Limb (tissue), 2 donors: Measurements from ENCODE around the gene PRSS33.
A peak's percentile ranks its signal among the peaks of the same experiment; 100 is the strongest.

Source experiments
- DNase-seq, 2 donors: peaks; one replicate each; pipeline ENCODE4 v3.0.0-alpha.2; 2016; ENCODE audit errors: extremely low spot score in 2 of 2

PRSS33 gene

DNA sequence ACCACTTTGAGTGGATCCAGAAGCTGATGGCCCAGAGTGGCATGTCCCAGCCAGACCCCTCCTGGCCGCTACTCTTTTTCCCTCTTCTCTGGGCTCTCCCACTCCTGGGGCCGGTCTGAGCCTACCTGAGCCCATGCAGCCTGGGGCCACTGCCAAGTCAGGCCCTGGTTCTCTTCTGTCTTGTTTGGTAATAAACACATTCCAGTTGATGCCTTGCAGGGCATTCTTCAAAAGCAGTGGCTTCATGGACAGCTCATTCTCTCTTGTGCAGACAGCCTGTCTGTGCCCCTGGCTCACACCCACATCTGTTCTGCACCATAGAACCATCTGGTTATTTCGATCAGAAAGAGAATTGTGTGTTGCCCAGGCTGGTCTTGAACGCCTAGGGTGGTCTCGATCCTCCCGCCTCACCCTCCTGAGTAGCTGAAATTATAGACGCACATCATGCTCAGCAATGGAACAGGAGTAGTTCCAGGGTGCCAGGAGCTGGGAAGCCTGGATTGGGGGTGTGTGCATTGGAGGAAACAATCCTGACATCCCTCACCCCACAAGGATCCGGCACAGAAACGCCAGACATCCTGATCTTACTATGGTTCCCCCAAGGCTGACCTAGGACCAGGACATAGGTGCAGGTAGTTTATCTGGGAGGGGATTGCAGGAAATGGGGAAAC lies 34.3 kb upstream of the PRSS33 start:
- peak in 1 of 2 donors; percentile 7 for DNase-seq

DNA sequence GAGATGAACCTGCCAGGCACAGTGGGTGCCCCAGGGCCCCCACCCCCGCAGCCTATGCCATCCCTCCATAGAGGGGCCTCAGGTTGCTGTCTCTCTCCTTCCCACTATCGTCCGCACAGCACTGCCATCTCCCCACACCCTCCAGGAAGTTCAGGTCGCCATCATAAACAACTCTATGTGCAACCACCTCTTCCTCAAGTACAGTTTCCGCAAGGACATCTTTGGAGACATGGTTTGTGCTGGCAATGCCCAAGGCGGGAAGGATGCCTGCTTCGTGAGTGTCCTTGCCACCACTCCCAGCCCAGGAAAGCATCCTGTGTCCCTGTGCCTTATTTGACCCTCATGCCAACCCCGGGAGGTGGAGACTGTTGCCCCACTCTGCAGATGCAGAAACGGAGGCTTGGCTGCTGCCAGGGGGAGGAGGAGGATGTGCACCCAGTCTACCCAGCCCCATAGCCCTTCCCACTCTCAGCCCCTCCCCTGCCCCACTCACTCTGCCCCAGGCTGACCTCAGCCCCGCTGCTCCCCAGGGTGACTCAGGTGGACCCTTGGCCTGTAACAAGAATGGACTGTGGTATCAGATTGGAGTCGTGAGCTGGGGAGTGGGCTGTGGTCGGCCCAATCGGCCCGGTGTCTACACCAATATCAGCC lies 33.6 kb upstream of the PRSS33 start:
- DNase-seq = peak in 1 of 2 donors; percentile 12

DNA sequence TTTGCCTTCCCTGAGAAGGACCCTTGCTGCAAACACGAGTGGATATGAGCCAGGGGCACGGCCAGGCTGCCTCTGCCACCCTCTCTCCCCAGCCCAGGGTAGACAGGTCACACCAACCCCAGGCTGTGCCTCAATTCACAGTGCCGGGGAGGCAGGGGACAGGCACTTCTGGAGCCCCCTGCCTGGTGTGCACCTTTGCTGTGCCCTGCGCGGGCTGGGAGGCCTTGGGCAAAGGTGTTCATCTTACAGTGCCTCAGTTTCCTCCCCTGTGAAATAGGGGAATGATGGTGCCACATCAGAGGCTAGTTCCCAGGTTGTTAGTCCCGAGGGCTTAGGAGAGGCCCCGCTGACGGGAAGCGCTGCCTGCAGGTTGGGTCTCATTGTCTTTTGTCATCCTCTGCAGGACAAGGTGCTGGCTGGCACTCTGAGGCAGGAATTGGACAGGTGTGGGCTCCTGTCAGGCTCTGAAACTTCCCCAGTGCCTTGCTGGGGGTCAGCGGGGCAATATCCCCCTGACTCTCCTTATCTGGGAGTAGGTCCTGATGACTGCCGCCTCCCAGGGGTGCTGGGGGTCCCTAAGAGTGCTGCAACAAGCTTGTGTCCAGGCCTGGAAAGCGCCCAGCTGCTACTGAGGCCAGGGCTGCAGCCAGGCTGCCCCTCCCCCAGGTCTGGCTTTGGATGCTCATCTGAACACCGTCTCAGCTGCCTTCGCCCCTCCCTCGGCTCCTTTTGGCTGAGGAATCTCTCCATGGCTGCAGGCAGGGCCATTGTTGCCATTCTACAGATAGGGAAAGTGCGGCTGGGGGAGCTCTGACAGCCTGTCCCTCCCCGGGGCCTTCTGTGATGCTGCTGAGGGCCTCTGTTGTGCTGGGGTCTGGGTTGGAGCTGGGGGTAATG lies 32.8 kb upstream of the PRSS33 start:
- DNase-seq = peak in 1 of 2 donors; percentile 13

DNA sequence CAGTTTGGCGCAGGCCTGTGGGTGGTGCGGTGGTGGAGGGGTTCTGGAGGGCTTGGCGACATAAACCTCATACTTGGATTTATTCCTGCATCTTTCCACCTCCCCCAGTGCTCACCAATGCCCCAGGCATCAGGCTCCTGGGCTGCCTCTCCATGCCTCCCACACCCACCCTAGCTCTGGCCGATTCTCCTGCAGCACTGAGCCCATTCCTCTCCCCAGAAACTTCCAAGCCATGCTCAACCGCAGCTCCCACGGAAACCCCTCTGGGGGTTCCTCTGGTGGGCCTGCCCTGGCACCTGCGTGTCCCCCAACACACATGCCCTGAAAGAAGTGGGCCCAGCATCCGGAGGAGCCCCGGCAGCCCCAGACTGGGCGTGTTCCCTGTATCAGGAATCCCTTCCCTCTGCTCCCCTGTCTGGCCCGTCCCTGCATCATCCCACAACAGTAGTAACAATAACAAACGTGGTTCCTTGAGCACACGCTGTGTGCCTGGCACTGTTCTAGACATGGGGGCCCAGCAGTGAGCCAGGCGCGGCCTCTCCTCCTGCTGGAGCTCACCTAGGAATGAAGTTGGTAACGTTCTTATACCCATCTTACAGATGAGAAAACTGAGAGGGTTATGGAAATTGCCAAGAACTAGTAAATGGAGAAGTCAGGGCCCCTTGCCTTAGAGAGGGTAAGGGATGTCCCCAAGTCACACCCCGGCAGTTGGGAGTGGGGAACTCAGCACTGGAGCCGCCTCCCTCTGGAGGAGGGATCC lies 32.0 kb upstream of the PRSS33 start:
- DNase-seq = peak in 1 of 2 donors; percentile 10

DNA sequence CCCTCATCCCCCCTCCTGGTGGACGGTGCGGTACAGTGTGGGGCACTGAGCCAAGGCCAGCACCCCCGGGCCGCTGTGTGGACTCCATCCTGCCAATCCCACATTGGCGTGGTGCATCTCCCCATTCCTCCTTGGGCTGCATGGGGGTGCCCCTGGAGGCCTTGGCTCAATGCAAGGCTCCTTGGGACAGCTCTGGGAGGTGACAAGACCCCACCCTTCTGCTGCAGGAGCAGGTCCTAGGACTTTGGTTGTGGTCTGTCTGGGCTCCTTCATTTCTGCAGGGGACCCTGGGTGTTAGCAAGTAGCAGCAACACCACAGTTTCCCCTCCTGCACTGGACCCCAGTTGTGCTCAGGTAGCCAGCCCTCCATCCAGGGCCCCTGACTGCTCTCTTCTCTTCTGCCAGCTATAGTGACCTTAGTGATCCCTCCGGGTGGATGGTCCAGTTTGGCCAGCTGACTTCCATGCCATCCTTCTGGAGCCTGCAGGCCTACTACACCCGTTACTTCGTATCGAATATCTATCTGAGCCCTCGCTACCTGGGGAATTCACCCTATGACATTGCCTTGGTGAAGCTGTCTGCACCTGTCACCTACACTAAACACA lies 31.0 kb upstream of the PRSS33 start:
- DNase-seq = no peak

GRCh38 chr16:2817340-2818271 lies 30.2 kb upstream of the PRSS33 start:
- no peak for DNase-seq

- DNase-seq = no peak
Measured at GRCh38 chr16:2816751-2817339, 29.5 kb upstream of the PRSS33 start, which contains the start of gene PRSS21. Gene PRSS21 (plus strand): TSS chr16:2817237. CDS start chr16:2817269, 32 bp downstream.

DNA sequence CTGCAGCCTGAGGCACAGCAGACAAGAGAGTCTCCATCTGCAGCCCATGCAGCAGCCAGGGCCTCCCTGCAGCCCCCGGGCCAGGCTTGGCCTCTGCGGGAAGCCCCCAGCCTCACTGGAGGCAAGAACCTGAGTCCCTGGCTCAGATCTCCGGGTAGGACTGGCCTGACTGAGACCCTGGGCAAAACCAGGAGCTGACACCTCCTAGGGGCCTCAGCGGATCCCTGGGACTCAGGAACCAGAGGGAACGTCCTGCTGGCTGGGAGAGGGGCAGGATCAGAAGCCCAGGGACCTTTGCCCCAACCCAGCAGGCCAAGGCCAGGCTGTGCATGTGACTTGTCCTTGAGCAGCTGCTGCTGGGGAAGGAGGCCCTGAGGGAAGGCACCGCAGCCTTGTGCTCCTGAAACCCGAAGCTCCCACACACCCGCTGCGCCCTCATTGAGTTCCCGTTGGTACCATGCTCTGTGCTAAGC lies 28.0 kb upstream of the PRSS33 start:
- DNase-seq = no peak

- DNase-seq = no peak
Measured at GRCh38 chr16:2814551-2815298, 27.4 kb upstream of the PRSS33 start.

GRCh38 chr16:2813771-2814221 lies 26.4 kb upstream of the PRSS33 start:
- DNase-seq = no peak

- no peak for DNase-seq
Measured at GRCh38 chr16:2811703-2812471, 24.5 kb upstream of the PRSS33 start.

DNA sequence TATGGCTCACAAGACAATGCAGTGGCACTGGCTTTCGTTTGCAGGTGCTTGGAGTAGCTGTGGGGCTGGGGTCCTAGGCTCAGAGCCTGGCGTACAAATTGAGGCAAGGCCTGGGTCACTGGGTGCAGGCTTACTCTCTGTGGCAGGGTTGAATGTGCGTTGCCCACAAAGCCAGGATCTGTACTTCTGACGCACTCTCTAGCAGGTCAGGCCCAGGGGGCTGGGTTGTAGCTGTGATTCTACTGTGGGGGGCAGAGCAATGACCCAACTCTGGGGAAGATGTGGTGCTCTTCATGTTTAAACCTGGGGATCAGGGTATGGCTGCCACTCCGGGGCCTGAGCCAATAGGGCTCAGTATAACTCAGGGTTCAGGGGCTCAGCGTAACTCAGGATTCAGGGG lies 23.3 kb upstream of the PRSS33 start:
- no peak for DNase-seq

DNA sequence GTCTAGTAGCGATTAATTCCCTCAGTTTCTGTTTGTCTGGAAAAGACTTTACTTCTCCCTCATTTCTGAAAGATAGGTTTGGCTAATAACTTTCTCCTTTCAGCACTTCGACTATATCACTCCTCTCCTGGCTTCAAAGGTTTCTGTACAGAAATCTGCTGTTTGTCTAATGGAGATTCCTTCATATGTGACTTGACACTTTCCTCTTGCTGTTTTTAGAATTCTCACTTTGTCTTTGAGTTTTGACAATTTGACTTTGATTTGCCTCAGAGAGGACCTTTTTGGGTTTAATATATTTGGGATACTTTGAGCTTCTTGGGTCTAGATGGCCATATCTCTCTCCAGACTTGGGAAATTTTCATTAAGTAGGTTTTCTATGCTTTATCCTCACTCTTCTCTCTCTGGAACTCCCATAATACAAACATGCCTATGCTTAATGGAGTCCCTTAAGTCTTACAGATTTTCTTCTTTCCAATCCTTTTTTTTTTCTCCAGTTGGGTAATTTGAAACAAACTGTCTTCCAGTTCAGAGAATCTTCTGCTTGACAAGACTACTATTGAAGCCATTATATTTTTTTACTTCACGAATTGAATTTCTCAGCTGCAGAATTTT lies 21.9 kb upstream of the PRSS33 start:
- DNase-seq = no peak

DNA sequence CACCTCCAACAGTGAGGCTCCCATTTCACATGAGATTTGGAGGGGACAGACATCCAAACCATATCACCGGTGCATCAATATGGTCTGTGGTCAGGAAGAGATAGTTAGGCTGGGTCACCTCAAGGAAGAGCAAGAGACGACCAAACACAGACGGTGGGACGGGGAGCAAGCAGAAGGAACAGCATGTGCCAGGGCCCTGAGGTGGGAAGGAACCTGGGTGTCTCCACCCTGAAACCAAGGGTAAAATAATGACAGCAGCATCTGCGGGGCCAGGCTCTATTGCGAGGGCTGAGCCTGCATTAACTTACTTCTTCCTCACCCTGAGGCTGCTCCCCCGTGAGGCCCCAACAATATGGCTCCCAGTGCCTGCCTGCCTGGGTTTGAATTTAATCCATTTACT lies 20.8 kb upstream of the PRSS33 start:
- DNase-seq = no peak

DNA sequence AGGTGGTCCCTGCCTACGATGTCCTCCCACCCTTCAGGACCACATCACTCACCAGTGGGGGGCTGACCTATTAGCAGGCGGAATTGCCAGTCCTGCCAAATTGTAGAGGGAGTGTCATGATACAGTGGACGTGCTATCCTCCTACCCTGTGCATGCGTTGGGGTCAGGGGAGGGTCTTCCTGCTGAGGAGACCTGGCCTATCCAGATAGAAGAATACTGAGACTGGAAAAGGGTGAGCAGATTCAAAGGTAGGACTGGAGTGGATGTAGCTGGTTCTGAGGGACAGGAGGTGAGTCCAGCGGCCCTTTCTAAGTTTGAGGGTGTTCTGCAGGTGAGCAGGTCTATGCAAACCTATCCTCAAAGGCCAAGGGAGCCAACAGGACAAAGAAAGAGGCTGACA lies 18.9 kb upstream of the PRSS33 start:
- DNase-seq = no peak

DNA sequence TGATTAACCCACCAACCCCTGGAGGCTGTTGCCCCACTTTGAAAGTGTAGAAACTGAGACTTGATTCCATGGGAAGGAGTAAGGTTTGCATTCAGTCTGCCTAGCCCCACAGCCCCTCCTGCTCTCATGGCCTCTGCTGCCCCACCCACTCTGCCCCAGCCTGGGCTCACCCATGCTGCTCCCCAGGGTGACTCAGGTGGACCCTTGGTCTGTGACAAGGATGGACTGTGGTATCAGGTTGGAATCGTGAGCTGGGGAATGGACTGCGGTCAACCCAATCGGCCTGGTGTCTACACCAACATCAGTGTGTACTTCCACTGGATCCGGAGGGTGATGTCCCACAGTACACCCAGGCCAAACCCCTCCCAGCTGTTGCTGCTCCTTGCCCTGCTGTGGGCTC lies 17.4 kb upstream of the PRSS33 start:
- no peak for DNase-seq

DNA sequence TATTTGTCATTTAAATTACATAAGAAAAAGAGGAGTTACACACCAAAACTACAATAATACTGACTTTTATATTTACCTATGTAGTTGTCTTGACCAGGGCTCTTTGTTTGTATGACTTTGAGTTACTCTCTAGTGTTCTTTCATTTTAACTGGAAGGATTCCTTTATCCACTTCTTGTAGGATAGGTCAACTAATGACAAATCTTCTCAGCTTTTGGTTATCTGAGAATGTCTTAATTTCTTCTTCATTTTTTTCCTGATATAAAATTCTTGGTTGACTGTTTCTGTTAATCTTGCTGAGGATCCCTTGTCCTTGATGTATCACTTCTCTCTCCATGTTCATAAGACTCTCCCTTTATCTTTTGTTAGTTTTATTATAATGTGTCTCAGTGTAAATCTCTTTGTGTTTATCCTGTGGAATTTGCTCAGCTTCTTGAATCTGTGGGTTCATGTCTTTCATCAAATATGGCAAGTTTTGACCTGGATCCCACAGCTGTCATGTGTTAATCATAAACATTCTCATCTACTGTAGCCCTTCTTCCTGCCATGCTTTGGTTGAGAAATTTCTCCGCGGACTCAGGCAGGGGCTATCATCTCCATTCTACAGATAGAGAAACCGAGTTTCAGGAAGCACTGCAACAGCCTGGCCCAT lies 16.3 kb upstream of the PRSS33 start:
- no peak for DNase-seq
